Stimulated activated CD4-positive, alpha-beta T cell treated with anti-CD3 and anti-CD28 coated beads, Interleukin-15, amount 100 ng/mL, for 1 hour (primary cell): ENCODE results near the gene ARVCF.

Experiments used
- DNase-seq, 2 donors: peaks; one replicate each; pipeline ENCODE4 v3.0.0-alpha.2; 2020; ENCODE audit warnings: low read depth in 1 of 2, low spot score in 1 of 2

The ARVCF gene, protein sequence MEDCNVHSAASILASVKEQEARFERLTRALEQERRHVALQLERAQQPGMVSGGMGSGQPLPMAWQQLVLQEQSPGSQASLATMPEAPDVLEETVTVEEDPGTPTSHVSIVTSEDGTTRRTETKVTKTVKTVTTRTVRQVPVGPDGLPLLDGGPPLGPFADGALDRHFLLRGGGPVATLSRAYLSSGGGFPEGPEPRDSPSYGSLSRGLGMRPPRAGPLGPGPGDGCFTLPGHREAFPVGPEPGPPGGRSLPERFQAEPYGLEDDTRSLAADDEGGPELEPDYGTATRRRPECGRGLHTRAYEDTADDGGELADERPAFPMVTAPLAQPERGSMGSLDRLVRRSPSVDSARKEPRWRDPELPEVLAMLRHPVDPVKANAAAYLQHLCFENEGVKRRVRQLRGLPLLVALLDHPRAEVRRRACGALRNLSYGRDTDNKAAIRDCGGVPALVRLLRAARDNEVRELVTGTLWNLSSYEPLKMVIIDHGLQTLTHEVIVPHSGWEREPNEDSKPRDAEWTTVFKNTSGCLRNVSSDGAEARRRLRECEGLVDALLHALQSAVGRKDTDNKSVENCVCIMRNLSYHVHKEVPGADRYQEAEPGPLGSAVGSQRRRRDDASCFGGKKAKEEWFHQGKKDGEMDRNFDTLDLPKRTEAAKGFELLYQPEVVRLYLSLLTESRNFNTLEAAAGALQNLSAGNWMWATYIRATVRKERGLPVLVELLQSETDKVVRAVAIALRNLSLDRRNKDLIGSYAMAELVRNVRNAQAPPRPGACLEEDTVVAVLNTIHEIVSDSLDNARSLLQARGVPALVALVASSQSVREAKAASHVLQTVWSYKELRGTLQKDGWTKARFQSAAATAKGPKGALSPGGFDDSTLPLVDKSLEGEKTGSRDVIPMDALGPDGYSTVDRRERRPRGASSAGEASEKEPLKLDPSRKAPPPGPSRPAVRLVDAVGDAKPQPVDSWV

DNA sequence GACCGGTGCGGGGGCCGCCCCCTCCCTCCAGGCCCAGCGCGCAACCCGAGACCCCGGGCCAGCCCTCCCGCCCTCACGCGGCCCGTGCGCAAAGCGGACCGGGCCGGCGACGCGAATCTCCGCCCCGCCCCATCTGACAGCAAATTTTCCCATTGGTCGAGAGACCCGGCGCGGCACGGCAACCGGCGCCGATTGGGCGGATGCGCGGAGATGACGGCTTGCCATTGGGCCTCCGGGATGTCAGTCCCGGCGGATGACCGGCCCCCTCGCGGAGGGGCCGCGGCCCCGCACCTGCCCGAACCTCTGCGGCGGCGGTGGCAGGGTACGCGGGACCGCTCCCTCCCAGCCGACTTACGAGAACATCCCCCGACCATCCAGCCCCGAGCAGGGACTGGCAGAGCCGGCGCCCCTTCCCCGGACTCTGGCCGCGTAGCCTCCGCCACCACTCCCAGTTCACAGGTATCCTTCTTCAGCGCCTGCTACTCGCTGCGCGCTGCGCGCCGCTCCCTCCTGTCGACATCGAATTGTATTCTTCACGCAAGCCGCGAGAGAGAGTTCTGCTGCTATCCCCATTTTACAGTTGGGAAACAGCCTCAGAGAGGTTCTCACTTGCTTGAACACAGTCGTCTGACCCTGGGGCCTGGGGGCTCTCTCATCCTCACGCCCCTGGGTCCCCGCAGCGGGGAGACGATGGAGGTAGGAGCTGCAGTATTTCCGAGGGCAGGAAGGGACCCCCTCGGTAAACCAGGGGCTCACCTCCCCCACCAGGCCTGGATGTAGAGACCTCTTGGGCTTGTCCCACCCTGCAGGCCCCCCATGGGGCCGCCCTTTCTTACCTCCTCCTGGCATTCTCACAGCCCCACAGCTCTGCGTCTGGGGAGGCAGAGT is at the start of gene ARVCF:
Gene ARVCF (minus strand): TSS at position 90 of the 888 bp plus-strand sequence. CDS start 26,029 bp downstream, outside the sequence.
- DNase-seq, result peak; percentile 84 to 90

DNA sequence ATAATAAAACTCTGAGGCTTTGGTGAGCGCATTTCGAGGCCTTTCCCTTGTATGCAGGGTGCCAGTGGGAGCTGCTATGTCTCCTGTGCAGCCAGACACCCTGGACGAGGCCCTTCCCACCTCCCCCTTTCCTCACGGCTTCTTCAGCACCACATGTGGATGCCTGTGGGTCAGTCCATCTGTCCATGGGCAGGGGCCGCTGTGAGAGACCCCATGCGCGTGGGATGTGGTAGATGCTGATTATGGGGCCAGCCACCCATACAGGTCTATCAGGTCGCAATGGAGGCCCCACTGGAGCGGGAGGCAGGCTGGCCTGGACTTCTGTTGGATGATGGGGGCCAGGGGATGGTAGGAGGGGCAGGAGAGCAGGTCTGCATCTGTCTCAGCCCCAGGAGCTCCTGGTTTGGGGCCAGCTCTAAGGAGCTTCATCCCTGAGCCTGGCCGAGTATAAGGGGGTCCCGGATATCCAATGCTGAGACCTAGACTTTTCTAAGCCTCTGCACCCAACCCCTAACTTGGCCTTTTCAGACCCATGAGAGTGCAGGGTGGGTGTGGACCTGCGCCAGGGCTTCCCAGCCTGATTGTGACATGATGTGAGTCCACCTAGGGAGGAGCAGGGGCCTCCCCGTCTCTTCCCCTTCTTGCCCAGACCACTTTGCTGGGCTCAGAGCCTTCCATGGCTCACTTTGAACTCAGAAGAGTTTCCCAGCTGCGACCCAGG is 49.4 kb upstream of the ARVCF start:
- DNase-seq, result no peak

DNA sequence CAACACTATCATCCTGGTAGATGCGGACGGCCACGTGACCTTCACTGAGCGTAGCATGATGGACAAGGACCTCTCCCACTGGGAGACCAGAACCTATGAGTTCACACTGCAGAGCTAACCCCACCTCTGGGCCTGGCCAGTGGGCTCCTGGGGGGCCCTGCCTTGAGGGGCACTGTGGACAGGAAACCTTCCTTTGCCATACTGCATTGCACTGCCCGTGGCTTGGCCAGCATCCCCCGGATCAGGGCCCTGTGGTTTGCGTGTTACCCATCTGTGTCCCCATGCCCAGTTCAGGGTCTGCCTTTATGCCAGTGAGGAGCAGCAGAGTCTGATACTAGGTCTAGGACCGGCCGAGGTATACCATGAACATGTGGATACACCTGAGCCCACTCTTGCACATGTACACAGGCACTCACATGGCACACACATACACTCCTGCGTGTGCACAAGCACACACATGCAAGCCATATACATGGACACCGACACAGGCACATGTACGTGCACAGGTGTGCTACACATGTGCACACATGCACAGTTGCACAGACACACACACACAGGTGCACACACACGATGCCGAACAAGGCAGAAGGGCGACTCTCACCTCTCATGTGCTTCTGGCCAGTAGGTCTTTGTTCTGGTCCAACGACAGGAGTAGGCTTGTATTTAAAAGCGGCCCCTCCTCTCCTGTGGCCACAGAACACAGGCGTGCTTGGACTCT is 48.1 kb upstream of the ARVCF start:
- DNase-seq, result no peak

DNA sequence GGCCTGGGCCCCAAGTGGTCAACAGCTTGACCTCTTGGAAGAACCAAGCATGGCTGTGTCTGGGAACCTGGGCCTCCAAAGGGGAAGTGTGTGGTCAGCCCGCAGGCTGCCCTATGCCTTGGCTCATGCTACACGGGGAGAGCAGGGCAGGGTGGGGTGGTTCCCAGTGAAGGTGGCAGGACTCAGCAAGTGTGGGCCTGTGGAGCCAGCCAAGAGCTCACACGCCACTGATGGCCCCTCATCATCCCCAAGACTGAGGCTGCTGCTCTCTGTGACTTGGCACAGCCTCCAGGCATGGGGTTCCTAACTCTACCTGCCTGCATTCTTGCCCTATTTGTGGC is 47.5 kb upstream of the ARVCF start:
- DNase-seq, result no peak

DNA sequence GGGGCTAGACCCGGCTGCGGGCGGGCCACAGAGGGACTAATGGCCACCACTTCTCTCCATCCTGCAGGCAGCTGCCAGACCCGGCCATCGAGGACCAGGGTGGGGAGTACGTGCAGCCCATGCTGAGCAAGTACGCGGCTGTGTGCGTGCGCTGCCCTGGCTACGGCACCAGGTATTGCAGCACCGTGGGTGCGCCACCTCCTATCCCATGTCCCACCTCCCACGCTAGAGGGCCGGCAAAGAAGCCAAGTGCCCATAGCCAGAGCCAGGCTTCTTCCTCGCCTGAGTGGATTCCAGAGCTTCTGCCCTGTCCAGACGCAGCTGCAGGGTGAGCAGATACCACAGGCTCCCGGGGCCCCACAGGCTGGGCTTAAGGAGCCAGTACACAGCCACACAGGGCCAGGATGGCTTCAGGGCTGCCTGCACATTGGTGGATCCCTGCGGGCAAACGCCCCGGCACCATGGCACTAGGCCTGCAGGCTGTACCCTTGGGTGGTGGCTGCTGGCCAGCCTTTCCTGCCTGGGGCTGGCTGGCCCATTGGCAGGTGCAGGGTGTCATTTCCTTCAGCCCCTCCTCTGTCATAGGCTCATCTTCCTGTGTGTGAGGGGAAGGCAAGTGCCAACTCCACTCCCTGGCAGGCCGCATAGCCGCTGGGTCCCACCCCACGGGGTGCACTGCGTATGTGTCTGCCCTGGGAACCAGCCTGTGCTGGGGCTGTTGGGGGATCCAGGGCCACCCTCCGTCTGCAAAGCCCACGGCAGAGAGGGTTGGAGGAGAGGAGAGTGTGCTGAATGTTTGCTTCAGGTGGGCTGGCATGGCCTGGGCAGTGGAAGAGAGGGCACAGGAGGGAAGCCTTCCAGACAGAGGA is 46.9 kb upstream of the ARVCF start:
- no peak for DNase-seq

DNA sequence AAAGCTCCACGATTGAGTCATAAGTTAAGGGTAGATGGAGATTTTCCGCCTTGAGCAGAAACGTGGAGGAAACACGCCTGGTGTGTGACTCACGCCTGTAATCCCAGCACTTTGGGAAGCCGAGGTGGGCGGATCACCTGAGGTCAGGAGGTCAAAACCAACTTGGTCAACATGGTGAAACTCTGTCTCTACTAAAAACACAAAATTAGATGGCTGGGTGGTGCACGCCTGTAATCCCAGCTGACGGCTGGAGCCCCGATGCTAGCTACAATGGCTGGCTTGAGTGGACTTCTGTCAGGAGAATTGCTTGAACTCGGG is 46.1 kb upstream of the ARVCF start:
- no peak for DNase-seq

DNA sequence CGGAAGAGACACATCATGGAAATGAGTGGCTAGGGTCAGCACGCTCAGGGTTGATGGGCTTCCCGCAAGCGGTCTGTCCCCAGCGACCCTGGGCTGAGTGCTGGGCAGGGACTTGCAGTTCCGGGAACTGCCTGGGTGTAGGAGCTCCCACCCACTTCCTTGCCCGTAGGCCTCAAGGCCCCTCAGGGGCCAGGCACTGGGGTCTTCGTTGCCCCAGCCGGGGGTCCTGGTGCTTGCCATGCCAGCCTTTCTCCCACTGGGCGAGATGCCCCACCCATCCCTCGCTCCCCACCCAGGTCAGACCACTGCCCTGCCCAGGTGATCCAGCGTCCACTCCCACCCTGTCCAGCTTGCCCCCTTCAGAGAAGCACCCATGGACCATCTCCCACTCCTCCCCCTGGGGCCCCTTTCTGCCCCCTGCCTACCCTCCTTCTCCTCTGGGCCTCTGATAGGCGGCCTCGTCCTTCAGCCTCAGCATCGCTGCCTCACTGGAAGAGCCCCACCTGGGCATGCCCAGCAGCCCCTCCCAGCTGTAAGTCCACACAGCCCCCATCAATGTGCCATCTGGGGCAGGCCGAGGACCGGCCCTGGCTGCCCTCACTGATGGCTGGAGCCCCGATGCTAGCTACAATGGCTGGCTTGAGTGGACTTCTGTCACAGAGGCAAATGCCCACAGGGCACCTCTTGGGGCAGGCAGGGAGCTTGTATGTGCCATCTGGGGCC is 45.6 kb upstream of the ARVCF start:
- no peak for DNase-seq

DNA sequence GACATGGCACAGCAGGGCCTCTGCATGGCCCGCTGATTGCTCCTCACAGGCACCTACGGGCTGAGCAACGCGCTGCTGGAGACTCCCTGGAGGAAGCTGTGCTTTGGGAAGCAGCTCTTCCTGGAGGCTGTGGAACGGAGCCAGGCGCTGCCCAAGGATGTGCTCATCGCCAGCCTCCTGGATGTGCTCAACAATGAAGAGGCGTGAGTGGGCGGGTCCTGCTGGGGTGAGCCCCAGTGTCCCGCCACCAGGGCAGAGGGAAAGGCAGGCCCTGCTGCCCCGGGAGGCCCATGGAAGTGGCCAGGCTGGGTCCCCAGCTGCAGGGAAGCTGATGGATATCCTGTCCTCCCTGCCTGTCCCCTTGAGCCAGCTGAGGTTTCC is 44.8 kb upstream of the ARVCF start:
- no peak for DNase-seq

DNA sequence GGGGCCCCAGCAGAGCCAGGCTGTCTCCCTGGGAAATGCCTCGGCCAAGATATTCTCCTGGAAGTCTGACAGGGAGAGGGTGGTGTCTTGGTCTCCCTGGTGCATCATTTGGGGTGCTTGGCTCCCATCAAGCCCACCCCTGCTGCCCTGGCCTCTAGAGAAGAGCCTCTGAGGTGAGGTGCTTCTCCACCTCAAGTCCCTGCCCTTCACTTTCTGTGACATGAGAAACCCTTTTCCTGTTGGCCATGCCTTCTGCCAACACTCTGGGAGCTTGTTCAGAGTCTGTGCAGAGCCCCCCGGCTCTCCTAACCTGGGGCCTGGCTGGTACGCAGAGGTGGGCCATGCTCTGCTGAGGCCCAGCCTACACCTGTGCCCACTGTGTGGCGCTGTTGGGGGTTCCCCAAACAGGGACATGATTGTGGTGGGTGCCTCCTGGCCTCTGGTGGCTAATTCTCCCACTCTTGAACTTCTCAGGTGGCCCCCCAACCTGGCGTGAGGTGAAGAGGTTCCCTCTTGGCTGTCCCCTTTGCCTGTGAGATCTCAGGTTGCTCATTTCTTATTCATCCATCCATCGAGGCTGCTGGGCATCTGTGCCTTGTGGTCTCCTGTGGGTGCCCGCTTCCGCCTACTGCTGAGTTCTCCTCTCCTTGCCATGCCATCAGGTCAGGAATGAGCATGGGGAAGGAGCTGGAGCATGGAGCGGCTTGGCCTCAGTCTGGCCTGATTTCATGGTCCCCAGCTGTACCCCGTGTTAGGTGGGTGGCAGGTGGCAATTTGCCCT is 44.3 kb upstream of the ARVCF start:
- DNase-seq, result no peak

DNA sequence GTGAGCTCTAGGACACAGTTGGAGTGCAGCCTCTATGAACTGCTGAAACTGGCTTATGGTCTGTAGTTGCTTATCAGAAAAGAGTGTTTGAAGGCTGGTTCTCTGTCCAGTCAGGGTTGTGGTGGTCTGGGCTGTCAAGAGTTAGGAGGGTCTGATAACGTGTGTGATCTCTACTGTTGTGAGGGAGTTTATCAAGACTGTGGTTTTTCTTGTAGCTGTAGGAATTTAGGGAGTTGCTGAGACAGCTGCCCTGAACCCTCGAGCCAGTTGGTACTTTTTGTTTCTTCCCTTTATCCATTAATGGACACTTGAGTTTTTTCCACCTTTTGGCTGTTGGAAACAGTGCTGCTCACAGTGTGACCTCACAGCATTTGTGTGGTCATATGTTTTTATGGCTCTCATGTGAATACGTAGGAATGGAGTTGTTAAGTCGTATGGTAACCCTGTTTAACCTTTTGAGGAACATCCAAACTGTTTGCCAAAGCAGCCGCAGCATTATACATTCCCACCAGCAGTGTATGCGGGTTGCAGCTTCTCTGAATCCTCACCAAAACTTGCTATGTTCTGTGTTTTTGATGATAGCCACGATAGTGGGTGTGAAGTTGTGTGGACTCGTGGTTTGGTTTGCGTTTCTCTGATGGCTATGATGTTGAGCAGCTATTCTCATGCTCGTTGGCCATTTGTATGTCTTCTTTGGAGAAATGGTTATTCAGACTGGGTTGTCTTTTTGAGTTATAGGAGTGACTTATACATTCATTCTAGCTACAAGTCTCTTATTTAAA is 42.6 kb upstream of the ARVCF start:
- no peak for DNase-seq

DNA sequence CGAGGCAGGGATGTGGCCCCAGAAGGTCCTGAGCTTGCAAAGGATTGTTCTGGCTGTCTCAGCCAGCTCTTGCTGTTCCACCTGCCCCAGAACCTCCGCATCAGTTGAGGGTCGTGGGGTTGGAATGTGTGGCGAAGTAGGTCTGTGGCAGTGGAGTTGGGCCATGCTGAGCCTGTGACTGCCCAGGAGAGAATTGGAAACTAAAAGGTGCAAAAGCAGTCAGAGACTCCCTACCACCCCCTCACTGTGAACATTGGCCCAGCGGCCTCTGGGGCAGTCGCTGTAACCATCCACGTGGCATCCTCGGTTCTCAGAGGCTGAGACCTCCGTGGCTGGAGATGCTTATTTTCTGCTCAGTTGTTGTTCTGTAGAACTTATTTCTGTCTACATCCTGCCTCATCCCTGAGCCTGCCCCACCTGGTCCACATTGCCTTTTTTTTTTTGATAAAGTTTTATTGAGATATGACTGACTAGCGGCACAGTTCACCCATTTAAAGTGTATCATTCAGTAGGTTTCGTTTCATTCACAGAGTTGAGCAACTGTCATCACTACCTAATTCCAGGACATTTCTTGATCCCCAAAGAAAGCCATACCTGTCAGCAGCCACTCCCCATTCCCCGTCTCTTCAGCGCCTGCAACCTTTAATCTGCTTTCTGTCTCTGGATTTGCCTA is 41.1 kb upstream of the ARVCF start:
- DNase-seq, result no peak

DNA sequence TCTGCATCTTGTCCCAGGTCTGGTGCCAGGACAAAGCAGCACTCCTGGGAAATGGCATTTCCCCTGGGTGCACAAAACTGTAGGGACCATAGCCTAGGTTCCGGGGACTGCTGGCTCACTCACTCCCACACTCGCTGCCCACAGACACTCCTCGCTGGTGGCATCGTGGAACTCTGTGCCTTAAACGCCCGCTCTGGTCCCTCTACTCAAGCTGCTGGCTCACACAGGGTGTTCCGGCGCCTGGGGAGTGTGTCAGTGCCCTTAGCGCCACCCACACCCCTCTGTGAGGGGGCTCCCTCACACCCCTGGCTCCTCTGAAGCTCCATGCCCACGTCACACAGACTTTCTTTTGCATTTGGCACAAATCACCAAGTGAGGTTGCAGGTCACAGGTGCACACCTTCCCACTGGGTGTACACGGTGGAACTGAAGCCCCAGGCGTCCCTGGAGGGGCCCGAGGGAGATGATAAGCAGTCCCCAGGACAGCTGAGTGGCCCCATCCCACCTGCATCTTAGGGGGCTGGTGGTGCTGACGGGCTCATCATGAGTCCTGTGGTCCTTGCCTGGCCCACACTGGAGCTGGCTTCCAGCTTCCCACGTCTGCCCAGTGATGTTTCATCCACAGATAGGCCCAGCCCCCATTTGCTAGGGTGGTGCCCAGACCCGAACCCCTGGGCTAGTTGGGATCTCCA is 40.2 kb upstream of the ARVCF start:
- no peak for DNase-seq

DNA sequence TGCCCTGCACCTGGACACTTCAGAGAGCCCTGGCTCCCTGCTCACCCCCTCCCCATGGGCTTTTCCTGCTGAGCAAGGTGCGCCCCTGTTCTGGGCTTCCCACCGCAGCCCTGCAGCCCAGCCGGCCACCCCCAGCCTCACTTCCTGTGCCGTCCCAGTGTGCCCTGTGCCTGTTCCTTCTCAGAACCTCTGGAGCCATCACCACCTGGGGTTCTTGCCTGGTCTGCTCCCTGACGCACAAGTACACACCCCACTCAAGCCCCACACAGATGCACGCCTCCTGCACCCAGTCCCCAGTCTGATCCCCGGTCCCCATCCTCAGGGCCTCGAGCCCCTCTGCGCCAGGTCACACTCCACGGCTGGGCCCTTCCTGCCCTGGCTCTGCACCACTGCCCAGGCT is 39.5 kb upstream of the ARVCF start:
- DNase-seq, result no peak

DNA sequence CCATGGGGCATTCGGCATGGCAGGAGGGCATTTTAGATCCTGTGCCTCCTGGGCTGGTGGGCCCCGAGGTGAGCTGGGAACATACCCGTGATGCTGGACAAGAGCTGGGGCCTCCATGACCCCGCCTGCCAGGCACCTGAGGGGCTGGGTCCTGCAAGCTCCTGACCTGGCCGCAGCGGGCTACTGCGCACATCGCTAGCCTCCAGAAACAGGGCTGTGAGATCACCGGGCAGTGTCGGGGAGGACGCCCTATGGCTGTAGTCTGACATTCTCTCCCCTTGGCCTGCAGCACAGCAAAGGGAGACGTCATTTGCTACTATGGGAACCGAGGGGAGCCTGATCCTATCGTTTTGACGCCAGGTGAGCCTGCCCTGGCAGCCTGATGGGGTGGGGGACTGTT is 39.0 kb upstream of the ARVCF start:
- DNase-seq, result no peak

DNA sequence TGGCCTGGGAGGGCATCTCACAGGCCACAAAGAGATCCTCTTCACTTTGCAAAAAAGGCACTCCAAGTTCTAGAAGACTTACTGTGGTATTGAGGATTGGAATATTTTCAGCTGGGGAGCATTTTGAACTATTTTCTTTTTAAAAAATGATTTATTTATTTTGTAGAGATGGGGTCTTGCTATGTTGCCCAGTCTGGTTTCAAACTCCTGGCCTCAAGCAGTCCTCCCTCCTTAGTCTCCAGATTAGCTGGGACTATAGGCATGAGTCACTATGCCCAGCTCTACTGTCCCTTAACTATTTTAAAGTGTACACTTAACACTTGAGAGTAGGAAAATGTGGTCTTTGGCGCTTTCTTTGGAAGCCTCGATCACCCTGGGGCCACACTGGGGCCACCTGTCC is 38.5 kb upstream of the ARVCF start:
- DNase-seq, result no peak

DNA sequence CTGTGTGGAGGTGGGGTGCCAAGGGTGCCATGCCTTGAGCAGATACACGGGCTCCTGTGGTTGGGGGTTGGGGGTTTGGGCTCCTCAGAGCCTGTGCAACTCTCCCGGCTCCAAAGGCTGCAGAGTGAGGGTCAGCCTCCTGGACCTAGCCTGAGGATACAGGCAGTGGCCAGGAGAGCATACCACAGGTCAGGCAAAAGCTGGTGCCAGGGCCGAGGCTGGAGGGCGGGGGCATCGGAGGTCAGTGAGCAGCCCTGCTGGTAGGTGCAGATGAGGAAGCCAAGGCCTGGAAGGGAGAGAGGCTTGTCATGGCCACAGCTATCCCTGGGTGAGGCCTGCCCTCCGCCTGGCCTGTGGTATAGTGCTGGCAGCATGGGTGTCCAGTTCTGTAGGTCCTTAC is 37.9 kb upstream of the ARVCF start:
- DNase-seq, result no peak
